ENCODE data around the gene MB.

DNA sequence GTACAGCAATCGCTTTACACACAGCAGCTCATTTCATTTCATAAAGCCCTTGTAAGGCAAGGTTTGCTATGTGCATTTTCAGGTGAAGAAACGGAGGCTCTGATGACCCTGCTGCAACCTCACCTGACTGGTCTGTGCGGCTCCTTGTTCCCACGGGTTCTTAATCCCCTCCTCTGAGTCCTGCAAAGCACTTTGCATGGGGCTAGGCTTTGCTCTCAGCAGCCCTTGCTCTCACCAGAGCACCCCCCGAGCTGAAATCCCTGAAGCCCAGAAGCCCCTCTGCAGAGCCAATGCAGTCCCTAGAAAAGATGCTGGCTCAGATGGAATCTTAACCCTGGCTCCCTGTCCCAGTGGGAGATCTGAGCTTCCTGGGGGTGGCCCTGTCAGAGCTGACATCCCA, 20.1 kb upstream of the MB start:
- TF ChIP-seq GATA2 (IDR thresholded peaks at IDR 0.05; ENCODE audit: low read depth, low read length) (no peak), GATA3 (IDR thresholded peaks at IDR 0.05; ENCODE audit: low read depth, low read length) (no peak)

Data from SH-SY5Y (cell line).